ENCODE results near the gene CCDC15.
"Not testable (repeated sequence)": the region's sequence is repeated elsewhere in the genome, so short reads cannot be mapped to it uniquely, and the experiment has no call there.

The CCDC15 gene

GRCh38 chr11:124941703-124942102 is 12.3 kb upstream of the CCDC15 start:
- no peak for DNase-seq

DNA sequence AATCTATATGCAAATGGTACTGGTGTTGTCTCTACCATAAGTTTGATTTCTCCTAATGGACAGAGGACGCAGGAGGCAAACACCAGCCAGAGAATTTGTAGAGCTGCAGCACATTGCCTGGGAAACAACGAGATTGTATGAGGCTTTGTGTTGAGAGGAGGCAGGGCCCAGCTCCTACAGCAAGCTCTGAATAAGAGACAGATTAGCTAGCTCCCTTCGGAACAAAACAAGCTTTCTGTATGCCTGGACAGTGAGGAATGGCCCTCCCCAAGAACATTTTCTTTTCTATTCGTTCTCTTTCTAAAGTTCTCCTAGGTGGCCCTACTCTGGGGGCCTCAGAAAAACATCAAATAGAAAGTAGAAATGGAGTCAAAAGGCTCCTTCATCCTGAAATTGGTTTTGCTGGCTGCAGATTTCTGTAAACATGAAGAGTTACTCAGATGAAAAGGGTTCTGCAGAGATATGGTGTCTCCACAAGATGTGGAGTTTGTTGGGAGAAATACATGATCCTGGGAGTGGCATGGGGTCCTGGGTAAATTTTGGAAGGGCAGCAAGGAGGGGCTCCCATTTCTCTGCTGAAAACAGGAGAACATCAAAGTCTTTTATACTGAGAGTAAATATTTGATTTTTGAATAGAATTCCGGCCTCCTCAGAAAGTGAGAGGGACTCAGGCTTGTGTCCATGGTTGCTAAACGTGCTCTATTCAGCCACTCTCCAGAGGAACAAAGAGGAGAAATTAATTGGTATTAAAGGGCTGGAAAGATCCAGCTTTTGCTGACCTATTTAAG is 11.3 kb upstream of the CCDC15 start:
- DNase-seq, result no peak

- no peak for DNase-seq
Measured at GRCh38 chr11:124943254-124943616, 10.8 kb upstream of the CCDC15 start.

GRCh38 chr11:124943741-124944140 is 10.3 kb upstream of the CCDC15 start:
- no peak for DNase-seq

DNA sequence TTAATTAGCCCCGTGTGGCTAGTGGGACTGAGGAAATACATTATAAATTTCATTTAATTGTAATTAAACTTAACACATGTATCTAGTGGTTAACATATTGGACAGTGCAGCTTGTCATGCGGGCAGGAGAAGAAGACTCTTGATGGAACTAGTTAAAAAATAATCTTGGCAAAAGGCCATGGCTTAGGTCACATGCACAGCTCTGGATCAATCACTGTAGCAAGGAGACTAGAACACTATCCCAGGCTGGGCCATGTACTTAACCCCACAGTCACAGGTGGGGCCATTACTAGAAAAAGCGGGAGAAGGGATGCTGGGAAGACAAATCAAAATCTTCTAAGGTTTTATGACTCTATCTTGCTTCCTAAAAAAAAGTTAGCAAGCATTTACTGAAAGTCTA is 9.4 kb upstream of the CCDC15 start:
- DNase-seq, result no peak

DNA sequence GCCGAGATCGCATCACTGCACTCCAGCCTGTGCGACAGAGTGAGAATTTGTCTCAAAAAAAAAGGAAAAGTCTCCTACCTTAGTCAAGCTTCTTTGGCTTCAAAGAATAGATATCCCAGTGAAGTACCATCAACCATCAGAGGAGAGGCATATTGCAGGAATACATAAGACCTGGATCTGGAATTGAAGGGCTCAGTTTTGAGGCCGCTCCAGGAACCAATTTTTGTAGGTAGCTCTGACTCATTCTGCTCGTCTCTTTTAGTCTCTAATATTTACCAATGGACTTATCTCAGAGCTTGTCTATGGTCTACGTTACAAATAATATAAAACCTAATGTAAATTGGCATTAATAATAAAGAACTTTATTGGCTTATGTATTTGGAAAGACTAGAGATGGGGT is 8.2 kb upstream of the CCDC15 start:
- DNase-seq, result no peak

DNA sequence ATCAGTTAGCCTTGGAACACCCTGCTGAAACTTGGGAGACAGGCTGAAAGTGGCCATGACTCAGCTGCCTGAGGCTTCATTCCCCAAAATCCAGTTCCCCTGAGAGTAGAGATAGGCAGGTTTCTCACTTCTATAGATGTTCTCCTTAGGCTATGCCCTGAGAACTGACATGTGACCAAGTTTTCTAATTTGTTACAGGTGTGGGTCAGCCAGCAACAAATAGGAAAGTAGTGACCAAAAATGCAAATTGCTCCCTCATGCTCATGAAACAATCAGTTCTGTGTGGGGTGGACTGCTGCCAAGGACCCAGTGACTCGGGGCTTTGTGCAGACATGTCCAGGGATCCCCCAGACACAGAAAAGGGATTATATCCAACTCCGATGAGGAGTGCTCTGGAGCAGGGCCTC is 7.3 kb upstream of the CCDC15 start:
- DNase-seq, result no peak

DNA sequence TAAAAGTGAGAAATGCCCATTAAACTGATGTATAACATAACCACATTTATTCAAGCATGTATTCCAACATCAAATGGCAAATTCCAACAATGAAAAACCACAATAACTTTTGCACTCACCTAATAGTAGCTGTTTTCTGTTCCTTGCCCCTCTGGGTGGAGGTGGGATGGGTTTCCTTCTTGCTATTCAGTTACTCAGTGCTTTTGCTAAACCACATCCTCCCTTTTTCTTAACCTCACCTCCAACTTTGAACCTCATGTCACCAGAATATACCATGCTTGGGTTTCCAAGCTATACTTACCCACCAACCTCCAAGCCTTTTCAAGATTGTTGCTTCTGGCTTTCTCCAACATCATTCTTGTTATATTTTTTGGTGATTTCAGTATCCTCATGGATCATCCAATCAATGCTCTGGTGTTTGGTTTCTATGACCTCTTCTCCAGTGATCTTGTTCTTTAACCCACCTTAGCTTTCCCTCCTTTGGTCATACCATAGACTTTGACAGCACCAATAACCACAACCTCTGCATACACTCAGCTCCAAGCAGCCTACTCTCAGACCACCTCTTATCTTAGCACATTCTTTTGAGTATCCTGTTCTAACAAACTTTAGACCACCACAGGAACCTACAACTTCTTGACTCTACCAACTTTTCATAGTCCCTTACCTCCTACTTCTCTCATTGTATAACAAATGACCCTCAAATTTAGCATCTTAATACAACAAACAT is 3.2 kb upstream of the CCDC15 start:
- DNase-seq, result peak; percentile 46

DNA sequence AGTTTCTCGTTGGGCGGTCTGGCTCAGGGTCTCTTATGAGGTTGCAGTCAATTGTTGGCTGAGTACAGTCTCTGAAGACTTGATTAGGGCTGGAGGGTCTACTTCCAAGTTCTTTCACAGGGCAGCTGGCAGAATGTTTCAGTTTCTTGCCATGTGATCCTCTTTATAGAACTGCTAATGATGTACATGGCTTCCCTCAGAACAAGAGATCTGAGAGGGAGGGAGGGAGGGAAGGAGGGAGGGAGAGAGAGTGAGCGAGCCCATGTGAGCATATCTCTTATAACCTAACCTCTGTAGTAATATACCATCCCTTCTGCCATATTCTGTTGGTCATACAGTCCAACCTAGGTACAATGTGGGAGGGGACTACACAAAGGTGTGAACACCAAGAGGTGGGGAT is 2.7 kb upstream of the CCDC15 start:
- no peak for DNase-seq

DNA sequence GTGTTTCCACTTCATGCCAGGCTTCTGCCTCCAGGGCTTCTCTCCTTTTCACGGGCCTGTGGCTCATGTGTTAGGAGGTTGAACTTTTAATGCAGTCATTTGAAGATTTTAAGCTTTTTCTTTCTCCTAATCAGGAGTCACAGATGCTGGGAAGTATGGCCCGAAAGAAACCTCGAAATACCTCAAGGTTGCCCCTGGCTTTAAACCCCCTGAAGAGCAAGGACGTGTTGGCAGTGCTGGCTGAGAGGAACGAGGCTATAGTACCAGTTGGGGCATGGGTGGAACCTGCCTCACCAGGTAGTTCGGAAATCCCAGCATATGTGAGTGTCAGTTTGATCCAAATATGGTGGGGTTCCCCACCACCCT is 571 bp downstream of the CCDC15 start:
- DNase-seq, result no peak

GRCh38 chr11:124955035-124955434 is 1.0 kb downstream of the CCDC15 start:
- DNase-seq, result no peak

- DNase-seq, result peak; percentile 57
Measured at GRCh38 chr11:124961972-124962609, 8.1 kb downstream of the CCDC15 start.

- not testable (repeated sequence) for DNase-seq
Measured at GRCh38 chr11:124968197-124968596, 14.2 kb downstream of the CCDC15 start.

GRCh38 chr11:124970925-124971324 is 16.9 kb downstream of the CCDC15 start:
- no peak for DNase-seq

GRCh38 chr11:124971810-124972209 is 17.8 kb downstream of the CCDC15 start:
- DNase-seq, result no peak

GRCh38 chr11:124976531-124976930 is 22.5 kb downstream of the CCDC15 start:
- no peak for DNase-seq

DNA sequence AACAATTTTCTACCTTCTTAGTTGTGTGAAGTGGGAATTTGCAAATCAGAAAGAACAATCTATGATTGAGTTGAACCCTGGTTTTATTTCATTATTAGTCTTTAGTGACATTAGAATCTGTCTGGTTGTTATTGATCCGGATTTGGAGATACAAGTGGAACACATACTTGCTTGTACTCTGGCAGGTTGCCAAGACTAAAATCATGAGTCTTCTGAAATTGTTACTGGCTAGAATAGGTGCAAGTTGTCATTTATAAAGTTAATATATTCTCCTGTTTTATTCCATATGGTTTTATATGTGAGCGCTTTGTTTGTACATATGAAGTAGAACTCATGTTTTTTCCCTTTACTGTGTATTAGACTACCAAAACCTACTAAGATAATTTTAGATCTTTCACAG is 23.0 kb downstream of the CCDC15 start:
- no peak for DNase-seq

DNA sequence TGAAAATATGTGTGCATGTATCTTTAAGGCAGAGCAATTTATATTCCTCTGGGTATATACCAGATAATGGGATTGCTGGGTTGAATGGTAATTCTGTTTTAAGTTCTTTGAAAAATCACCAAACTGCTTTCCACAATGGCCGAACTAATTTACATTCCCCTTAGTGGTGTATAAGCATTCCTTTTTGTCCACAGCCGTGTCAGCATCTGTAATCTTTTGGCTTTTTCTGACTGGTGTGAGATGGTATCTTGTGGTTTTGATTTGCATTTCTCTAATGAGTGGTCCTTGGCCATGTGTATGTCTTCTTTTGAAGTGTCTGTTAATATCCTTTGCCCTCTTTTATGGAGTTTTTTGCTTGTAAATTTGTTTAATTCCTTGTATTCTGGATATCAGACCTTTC is 24.3 kb downstream of the CCDC15 start:
- DNase-seq, result no peak

- DNase-seq, result no peak
Measured at GRCh38 chr11:124982043-124982442, 28.0 kb downstream of the CCDC15 start.

GRCh38 chr11:124983674-124984511 is 29.9 kb downstream of the CCDC15 start:
- no peak for DNase-seq

GRCh38 chr11:124984512-124984854 is 30.5 kb downstream of the CCDC15 start:
- DNase-seq, result no peak

GRCh38 chr11:124987096-124987495 is 33.1 kb downstream of the CCDC15 start:
- DNase-seq, result no peak

DNA sequence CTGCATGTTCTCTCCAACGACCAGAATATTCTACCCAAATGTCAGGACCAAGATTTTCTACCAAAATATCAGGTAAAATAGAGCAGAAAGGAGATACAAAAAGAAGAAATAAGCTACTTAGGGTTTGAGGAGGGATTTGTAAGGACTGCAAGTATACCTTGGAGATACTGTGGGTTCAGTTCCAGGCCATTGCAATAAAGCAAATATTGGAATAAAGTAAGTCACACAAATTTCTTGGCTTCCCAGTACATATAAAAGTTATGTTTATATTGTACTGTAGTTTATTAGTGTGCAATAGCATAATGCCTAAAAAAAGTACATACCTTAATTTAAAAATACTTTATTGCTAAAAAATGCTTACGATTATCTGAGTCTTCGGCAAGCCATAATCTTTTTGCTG is 34.1 kb downstream of the CCDC15 start:
- no peak for DNase-seq

All from central memory CD4-positive, alpha-beta T cell (primary cell).